ENCODE measurements around the gene ZNF784. TPM values are rescaled to one million over a fixed set of nuclear protein-coding genes. Genes with fewer than 3 reads are reported as not detected.
A peak's percentile ranks its signal among the peaks of the same experiment; 100 is the strongest.

The ZNF784 gene
- total and polyA plus RNA-seq, 10 of the 15 experiments (the other 5 are each of a cell fraction or from before 2014, with no cell fraction given), result 0.10 to 5.2 (median 1.8) TPM

- TF ChIP-seq NFYB (IDR thresholded peaks at IDR 0.05; ENCODE audit: insufficient read depth, low read depth, low read length) (no peak), ZNF622 (IDR thresholded peaks at IDR 0.05) (no peak), DPF2 (IDR thresholded peaks at IDR 0.05) (peak; percentile 65; the same call in 1 of the 2 replicates), ZBTB40 (IDR thresholded peaks at IDR 0.05; ENCODE audit: borderline replicate concordance) (no peak; the same call in 1 of the 2 replicates), EGR1 (IDR thresholded peaks at IDR 0.05; ENCODE audit: borderline replicate concordance in 1 of 2, low read depth in 2 of 2, low read length in 2 of 2) (0 out of 3 replicates have a peak, but pooled peaks of 1 of the 2 experiments have one; percentile 46), CREB1 (IDR thresholded peaks at IDR 0.05; ENCODE audit: low read depth) (0 out of 2 replicates have a peak, but pooled peaks have one; percentile 27), SKIL (IDR thresholded peaks at IDR 0.05; ENCODE audit: low read depth, poor library complexity, severe bottlenecking) (peak; percentile 49), EED (IDR thresholded peaks at IDR 0.05; ENCODE audit: low read depth) (peak; percentile 63; the same call in 1 of the 2 replicates), IKZF2 (IDR thresholded peaks at IDR 0.05) (peak; percentile 57 to 68; a peak in 3 of 4 replicates), PRDM15 (CRISPR knock-in tag; IDR thresholded peaks at IDR 0.05) (no peak), HDAC2 (IDR thresholded peaks at IDR 0.05) (no peak), JUNB (IDR thresholded peaks at IDR 0.05) (peak; percentile 33; the same call in 1 of the 2 replicates)
- TF ChIP-seq, protein P1, sequence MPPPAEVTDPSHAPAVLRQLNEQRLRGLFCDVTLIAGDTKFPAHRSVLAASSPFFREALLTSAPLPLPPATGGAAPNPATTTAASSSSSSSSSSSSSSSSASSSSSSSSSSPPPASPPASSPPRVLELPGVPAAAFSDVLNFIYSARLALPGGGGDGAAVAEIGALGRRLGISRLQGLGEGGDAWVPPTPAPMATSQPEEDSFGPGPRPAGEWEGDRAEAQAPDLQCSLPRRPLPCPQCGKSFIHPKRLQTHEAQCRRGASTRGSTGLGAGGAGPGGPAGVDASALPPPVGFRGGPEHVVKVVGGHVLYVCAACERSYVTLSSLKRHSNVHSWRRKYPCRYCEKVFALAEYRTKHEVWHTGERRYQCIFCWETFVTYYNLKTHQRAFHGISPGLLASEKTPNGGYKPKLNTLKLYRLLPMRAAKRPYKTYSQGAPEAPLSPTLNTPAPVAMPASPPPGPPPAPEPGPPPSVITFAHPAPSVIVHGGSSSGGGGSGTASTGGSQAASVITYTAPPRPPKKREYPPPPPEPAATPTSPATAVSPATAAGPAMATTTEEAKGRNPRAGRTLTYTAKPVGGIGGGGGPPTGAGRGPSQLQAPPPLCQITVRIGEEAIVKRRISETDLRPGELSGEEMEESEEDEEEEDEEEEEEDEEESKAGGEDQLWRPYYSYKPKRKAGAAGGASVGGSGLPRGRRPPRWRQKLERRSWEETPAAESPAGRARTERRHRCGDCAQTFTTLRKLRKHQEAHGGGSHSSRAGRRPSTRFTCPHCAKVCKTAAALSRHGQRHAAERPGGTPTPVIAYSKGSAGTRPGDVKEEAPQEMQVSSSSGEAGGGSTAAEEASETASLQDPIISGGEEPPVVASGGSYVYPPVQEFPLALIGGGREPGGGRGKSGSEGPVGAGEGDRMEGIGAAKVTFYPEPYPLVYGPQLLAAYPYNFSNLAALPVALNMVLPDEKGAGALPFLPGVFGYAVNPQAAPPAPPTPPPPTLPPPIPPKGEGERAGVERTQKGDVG (CRISPR knock-in tag; IDR thresholded peaks at IDR 0.05), result no peak
Observed at GRCh38 chr19:55605637-55606470, 18.5 kb downstream of the ZNF784 start, which contains the start of gene ZNF865 (continued).
